Keratinocyte (primary cell): ENCODE data around the gene BAHD1. TPM values are rescaled to one million over a fixed set of nuclear protein-coding genes. Genes with fewer than 3 reads are reported as not detected.

ENCODE experiments used
- DNase-seq: peaks from one replicate; pipeline ENCODE4 v3.0.0-alpha.2; 2011; ENCODE audit warnings: low read depth, missing footprints, low spot score
- FAIRE-seq: peaks from 2 replicates; lab custom pipeline; 2011; peaks lifted over from hg19 to GRCh38; lab: Jason Lieb, UNC
- H2AFZ ChIP-seq: 2 replicates; pipeline ENCODE4 v1.6.0; 2012; ENCODE audit warnings: low read length, control low read depth, inconsistent platforms; ENCODE audit not compliant: control insufficient read depth
- H3K27ac ChIP-seq: 2 replicates; pipeline ENCODE4 v1.5.1; 2011; ENCODE audit warnings: low read length; ENCODE audit not compliant: control insufficient read depth, insufficient read depth
- H3K27me3 ChIP-seq: 3 replicates; pipeline ENCODE4 v1.6.0; 2011; ENCODE audit warnings: low read length; ENCODE audit not compliant: control insufficient read depth, insufficient read depth; ENCODE audit errors: extremely low read depth
- H3K36me3 ChIP-seq, 2 experiments: 2 replicates in 1 of 2; 3 replicates in 1 of 2; pipeline ENCODE4 v1.5.1; 2011; ENCODE audit warnings: low read length in 2 of 2, mild to moderate bottlenecking in 1 of 2; ENCODE audit not compliant: control insufficient read depth in 2 of 2, insufficient read depth in 2 of 2; ENCODE audit errors: extremely low read depth in 1 of 2
- H3K4me1 ChIP-seq: 3 replicates; pipeline ENCODE4 v1.5.1; 2011; ENCODE audit warnings: low read length; ENCODE audit not compliant: control insufficient read depth, insufficient read depth; ENCODE audit errors: extremely low read depth
- H3K4me2 ChIP-seq: 3 replicates; pipeline ENCODE4 v1.6.0; 2011; ENCODE audit warnings: low read depth, low read length; ENCODE audit not compliant: control insufficient read depth, insufficient read depth; ENCODE audit errors: extremely low read depth
- H3K4me3 ChIP-seq, 3 experiments: fragments of 200-600 bp in 1 of 3; sonication (generic) in 1 of 3; 2 replicates in 2 of 3; 3 replicates in 1 of 3; pipeline ENCODE4 v1.5.1; 2011 to 2016; ENCODE audit warnings: low read length in 3 of 3, mild to moderate bottlenecking in 3 of 3, control low read depth in 2 of 3, inconsistent platforms in 1 of 3, low read depth in 1 of 3, mixed read lengths in 1 of 3, mixed run types in 1 of 3, moderate library complexity in 1 of 3; ENCODE audit not compliant: control insufficient read depth in 2 of 3, insufficient read depth in 2 of 3; ENCODE audit errors: extremely low read depth in 1 of 3
- H3K79me2 ChIP-seq: 2 replicates; pipeline ENCODE4 v1.6.0; 2012; ENCODE audit warnings: low read length; ENCODE audit not compliant: control insufficient read depth, insufficient read depth
- H3K9ac ChIP-seq: 3 replicates; pipeline ENCODE4 v1.6.0; 2011; ENCODE audit warnings: low read length; ENCODE audit not compliant: control insufficient read depth, insufficient read depth; ENCODE audit errors: extremely low read depth
- H3K9me1 ChIP-seq: 3 replicates; pipeline ENCODE4 v1.6.0; 2011; ENCODE audit warnings: low read length; ENCODE audit not compliant: control insufficient read depth, insufficient read depth; ENCODE audit errors: extremely low read depth
- H3K9me3 ChIP-seq: 2 replicates; pipeline ENCODE4 v1.5.1; 2012; ENCODE audit warnings: low read depth, low read length; ENCODE audit not compliant: control insufficient read depth
- H4K20me1 ChIP-seq: 3 replicates; pipeline ENCODE4 v1.6.0; 2011; ENCODE audit warnings: low read length; ENCODE audit not compliant: control insufficient read depth, insufficient read depth; ENCODE audit errors: extremely low read depth
- EZH2 ChIP-seq: IDR thresholded peaks from one replicate; pipeline ENCODE4 v1.6.1; 2012; ENCODE audit warnings: inconsistent platforms, mild to moderate bottlenecking, low read length, moderate library complexity
- dilution Hi-C: fragments of 300-500 bp; cut with MboI; formaldehyde crosslinking; loops from one replicate; pipeline ENCODE4 v1.7.0; 2020; ENCODE audit warnings: low sequenced_read_pairs; ENCODE audit not compliant: extremely low pct_ligation_motif_present
- polyA plus RNA-seq, 5 experiments: library from polyadenylated mRNA; depleted of rRNA in 3 of 5; stranded (reverse) in 3 of 5; stranded (forward) in 1 of 5; unstranded in 1 of 5; fragments of >200 nt; gene quantifications; 1 replicate in 1 of 5; 2 replicates in 3 of 5; 3 replicates in 1 of 5; pipeline versions ENCODE4 v1.2.1 to v1.2.3, GENCODE V29; 2011 to 2012; ENCODE audit warnings: missing spikeins in 2 of 5, low read depth in 1 of 5, low replicate concordance in 1 of 5
- TF ChIP-seq, protein P1 (sequence below), 3 experiments: IDR thresholded peaks in 1 of 3; conservative IDR thresholded peaks in 1 of 3; optimal IDR thresholded peaks in 1 of 3; 2 replicates in 2 of 3; 3 replicates in 1 of 3; pipeline versions ENCODE3 to v1.5.1; 2011; ENCODE audit warnings: low read length in 3 of 3, mild to moderate bottlenecking in 3 of 3, moderate library complexity in 2 of 3, control low read depth in 1 of 3, inconsistent platforms in 1 of 3; ENCODE audit not compliant: insufficient read depth in 2 of 3; ENCODE audit errors: extremely low read depth in 1 of 3

BAHD1 gene
- polyA plus RNA-seq, 1 donor (not counting 4 experiments of a cell fraction or from before 2014, with no cell fraction given), result 4.8 TPM

DNA sequence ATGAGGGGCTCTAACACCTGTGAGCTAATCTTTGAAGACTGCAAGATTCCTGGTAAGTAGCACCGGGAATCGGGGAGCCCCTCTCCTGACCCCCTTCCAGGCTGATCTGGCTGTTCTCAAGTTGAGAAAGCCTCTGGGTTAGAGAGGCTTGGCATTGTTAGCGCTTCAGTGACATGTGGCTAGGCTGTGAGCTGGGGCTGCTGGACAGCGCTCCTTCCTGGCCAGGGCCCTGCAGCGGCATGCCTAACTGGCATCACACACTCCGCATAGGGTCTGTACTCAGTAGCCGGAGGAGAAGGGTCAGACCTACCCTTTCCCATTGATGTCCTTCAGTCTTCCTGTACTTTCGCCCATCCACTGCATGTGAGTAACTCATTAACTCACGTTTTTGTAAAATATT, 27.7 kb upstream of the BAHD1 start:
- DNase-seq, result no peak
- dilution Hi-C loops, result no loop called here
- FAIRE-seq, result no peak

DNA sequence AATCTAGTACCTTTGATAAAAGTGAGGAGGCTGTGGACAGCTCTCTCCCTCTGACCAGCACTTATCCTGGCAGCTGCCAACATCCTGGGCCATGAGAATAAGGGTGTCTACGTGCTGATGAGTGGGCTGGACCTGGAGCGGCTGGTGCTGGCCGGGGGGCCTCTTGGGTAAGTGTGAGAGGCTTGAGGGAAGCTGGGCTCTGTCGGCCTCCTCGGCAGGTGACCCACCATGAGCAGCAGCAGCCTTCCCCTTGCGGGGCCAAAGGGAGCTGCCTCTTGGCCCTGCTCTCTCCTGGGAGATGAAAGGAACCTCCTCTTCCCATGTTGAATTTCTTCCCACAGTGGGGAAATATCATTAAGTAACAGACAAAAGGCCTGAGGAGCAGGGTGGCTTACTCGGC, 25.9 kb upstream of the BAHD1 start:
- Histone ChIP-seq H3K4me3 (no peak overlapping the region), H2AFZ (no peak overlapping the region), H3K9me1 (no peaks in the 10 kb centered on the region), H3K79me2 (no peaks in the 10 kb centered on the region), H3K4me1 (no peaks in the 10 kb centered on the region), H3K9ac (no peak overlapping the region), H3K36me3 (peaks cover 13 to 20% of the 10 kb centered on the region in 2 experiments), H3K9me3 (no peaks in the 10 kb centered on the region), H3K4me2 (no peak overlapping the region), H3K27ac (no peak overlapping the region), H3K27me3 (no peaks in the 10 kb centered on the region), H4K20me1 (no peaks in the 10 kb centered on the region)
- TF ChIP-seq, protein P1, sequence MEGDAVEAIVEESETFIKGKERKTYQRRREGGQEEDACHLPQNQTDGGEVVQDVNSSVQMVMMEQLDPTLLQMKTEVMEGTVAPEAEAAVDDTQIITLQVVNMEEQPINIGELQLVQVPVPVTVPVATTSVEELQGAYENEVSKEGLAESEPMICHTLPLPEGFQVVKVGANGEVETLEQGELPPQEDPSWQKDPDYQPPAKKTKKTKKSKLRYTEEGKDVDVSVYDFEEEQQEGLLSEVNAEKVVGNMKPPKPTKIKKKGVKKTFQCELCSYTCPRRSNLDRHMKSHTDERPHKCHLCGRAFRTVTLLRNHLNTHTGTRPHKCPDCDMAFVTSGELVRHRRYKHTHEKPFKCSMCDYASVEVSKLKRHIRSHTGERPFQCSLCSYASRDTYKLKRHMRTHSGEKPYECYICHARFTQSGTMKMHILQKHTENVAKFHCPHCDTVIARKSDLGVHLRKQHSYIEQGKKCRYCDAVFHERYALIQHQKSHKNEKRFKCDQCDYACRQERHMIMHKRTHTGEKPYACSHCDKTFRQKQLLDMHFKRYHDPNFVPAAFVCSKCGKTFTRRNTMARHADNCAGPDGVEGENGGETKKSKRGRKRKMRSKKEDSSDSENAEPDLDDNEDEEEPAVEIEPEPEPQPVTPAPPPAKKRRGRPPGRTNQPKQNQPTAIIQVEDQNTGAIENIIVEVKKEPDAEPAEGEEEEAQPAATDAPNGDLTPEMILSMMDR (optimal IDR thresholded peaks at IDR 0.05 in 1 of 3, IDR thresholded peaks at IDR 0.05 in 1 of 3, conservative IDR thresholded peaks at IDR 0.05 in 1 of 3; ENCODE audit: extremely low read depth in 1 of 3, insufficient read depth in 2 of 3, low read length in 3 of 3), result no peak
- no peak for TF ChIP-seq EZH2
- no peak for FAIRE-seq
- no peak for DNase-seq
- dilution Hi-C loops, result no loop called here

More for the DNA sequence above, 27.7 kb upstream of the BAHD1 start:
- TF ChIP-seq EZH2, result no peak
- TF ChIP-seq, protein P1 (optimal IDR thresholded peaks at IDR 0.05 in 1 of 3, IDR thresholded peaks at IDR 0.05 in 1 of 3, conservative IDR thresholded peaks at IDR 0.05 in 1 of 3; ENCODE audit: extremely low read depth in 1 of 3, insufficient read depth in 2 of 3, low read length in 3 of 3), result no peak
- Histone ChIP-seq H3K79me2 (no peaks in the 10 kb centered on the region), H3K27me3 (no peaks in the 10 kb centered on the region), H3K9me3 (no peaks in the 10 kb centered on the region), H3K9me1 (no peaks in the 10 kb centered on the region), H4K20me1 (no peaks in the 10 kb centered on the region), H3K4me3 (no peak overlapping the region), H3K27ac (no peak overlapping the region), H3K4me1 (no peaks in the 10 kb centered on the region), H3K9ac (no peak overlapping the region), H3K4me2 (no peak overlapping the region), H2AFZ (no peak overlapping the region), H3K36me3 (peaks cover 13 to 20% of the 10 kb centered on the region in 2 experiments)
